Measurements from ENCODE around the gene GLRX3. TPM values are rescaled to one million over a fixed set of nuclear protein-coding genes. Genes with fewer than 3 reads are reported as not detected.

The GLRX3 gene
- total and polyA plus RNA-seq, 2 experiments from 2014 or later, result 90.9 to 133 TPM

DNA sequence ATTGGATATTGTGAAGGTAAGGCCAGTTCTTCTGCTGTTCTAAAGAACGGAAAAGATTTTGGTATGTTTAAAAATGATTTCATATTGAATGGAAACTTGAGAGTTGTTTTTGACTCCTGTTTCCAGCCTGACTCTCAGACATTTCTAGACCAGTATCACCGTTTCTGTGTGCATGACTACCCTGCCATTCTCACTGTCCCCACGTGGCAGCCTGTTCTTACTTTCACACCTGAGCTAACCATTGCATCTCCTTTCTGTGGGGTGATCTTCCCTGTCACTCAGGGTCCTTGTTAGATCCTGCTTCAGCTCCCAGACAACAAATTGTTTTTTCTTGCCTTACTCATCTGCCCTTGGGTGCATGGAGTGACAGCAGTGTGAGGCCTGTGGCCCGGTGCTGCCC, 38.9 kb downstream of the GLRX3 start:
- Histone ChIP-seq H3K9me2 (ENCODE audit: insufficient read depth) (no peaks in the 10 kb centered on the region), H3K4me2 (ENCODE audit: unreplicated experiment) (no peak overlapping the region), H3K4me1 (ENCODE audit: insufficient read depth) (no peaks in the 10 kb centered on the region), H4K20me1 (ENCODE audit: insufficient read depth) (no peaks in the 10 kb centered on the region; the same call in 1 of the 2 replicates), H3K27ac (no peak overlapping the region), H3K9ac (no peak overlapping the region), H3K79me2 (ENCODE audit: insufficient read depth) (peaks cover 26% of the 10 kb centered on the region), H3K9me3 (ENCODE audit: low read depth) (no peaks in the 10 kb centered on the region), H3K4me3 (no peak overlapping the region), H3F3A (ENCODE audit: insufficient read depth) (no peaks in the 10 kb centered on the region), H3K27me3 (replicated peaks; ENCODE audit: insufficient read depth) (no peaks in the 10 kb centered on the region), H2AFZ (no peak overlapping the region), H3K36me3 (ENCODE audit: low read depth) (peaks cover 30% of the 10 kb centered on the region)
- in situ Hi-C loops (cut with MboI), result no loop called here
- DNase-seq, result no peak
- 83 to 88% methylated on average over 4 of the region's 4 CpGs for WGBS, 2 experiments (ENCODE audit: low coverage in 1 of 2, low lambda C conversion rate in 2 of 2, missing lambda C conversion rate in 2 of 2)
- no peak for TF ChIP-seq EZH2phosphoT487 (IDR thresholded peaks at IDR 0.05; ENCODE audit: insufficient read depth, low read depth)
- no peak for TF ChIP-seq EZH2 (IDR thresholded peaks at IDR 0.05; ENCODE audit: insufficient read depth, poor library complexity, severe bottlenecking)

DNA sequence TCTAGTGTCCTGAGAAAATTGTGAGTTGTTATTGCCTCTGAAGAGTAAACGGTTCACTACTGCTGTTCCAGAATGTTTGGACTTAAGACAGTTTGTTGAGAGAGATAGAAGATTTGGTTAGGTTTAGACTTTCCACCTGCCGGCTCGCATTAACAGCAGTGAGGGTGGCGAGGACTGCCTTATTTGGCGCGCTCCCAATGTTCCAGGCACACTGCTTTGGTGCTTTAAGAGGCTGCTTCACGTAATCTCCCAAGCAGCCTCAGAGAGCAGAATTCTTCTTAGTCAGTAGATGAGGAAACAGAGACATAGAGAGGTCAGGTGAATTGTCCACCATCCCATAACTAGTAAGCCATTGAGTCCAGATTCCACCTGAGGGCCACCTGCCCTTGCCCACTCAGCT, 41.1 kb downstream of the GLRX3 start:
- Histone ChIP-seq H3K4me1 (ENCODE audit: insufficient read depth) (no peaks in the 10 kb centered on the region), H3K4me3 (no peak overlapping the region), H3K36me3 (ENCODE audit: low read depth) (peaks cover 42% of the 10 kb centered on the region), H3K9me2 (ENCODE audit: insufficient read depth) (no peaks in the 10 kb centered on the region), H3K27ac (no peak overlapping the region), H4K20me1 (ENCODE audit: insufficient read depth) (no peaks in the 10 kb centered on the region), H3F3A (ENCODE audit: insufficient read depth) (no peaks in the 10 kb centered on the region), H3K9me3 (ENCODE audit: low read depth) (no peaks in the 10 kb centered on the region), H3K9ac (no peak overlapping the region), H3K27me3 (replicated peaks; ENCODE audit: insufficient read depth) (no peaks in the 10 kb centered on the region), H3K4me2 (ENCODE audit: unreplicated experiment) (no peak overlapping the region), H2AFZ (no peak overlapping the region), H3K79me2 (ENCODE audit: insufficient read depth) (peaks cover 37% of the 10 kb centered on the region; the same call in 1 of the 2 replicates)
- DNase-seq, result no peak
- in situ Hi-C loops (cut with MboI), result no loop called here
- WGBS, 2 experiments (ENCODE audit: low coverage in 1 of 2, low lambda C conversion rate in 2 of 2, missing lambda C conversion rate in 2 of 2), result 87 to 88% methylated on average over 7 of the region's 7 CpGs
- TF ChIP-seq EZH2phosphoT487 (IDR thresholded peaks at IDR 0.05; ENCODE audit: insufficient read depth, low read depth) (no peak), EZH2 (IDR thresholded peaks at IDR 0.05; ENCODE audit: insufficient read depth, poor library complexity, severe bottlenecking) (no peak)

GRCh38 chr10:130179640-130180039, 43.4 kb downstream of the GLRX3 start:
- WGBS, 2 experiments (ENCODE audit: low coverage in 1 of 2, low lambda C conversion rate in 2 of 2, missing lambda C conversion rate in 2 of 2), result 17 to 24% methylated on average over 4 of the region's 4 CpGs
- Histone ChIP-seq H3K36me3 (ENCODE audit: low read depth) (peaks cover 61% of the 10 kb centered on the region), H3K4me2 (ENCODE audit: unreplicated experiment) (no peak overlapping the region), H3K9ac (no peak overlapping the region), H3K27me3 (replicated peaks; ENCODE audit: insufficient read depth) (no peaks in the 10 kb centered on the region), H3K4me3 (no peak overlapping the region), H3F3A (ENCODE audit: insufficient read depth) (no peaks in the 10 kb centered on the region), H4K20me1 (ENCODE audit: insufficient read depth) (no peaks in the 10 kb centered on the region), H3K9me2 (ENCODE audit: insufficient read depth) (no peaks in the 10 kb centered on the region), H2AFZ (no peak overlapping the region), H3K4me1 (ENCODE audit: insufficient read depth) (no peaks in the 10 kb centered on the region), H3K79me2 (ENCODE audit: insufficient read depth) (peaks cover 37% of the 10 kb centered on the region; the same call in 1 of the 2 replicates), H3K27ac (peak overlapping the region; percentile 13; the same call in 1 of the 2 replicates), H3K9me3 (ENCODE audit: low read depth) (no peaks in the 10 kb centered on the region)
- no peak for TF ChIP-seq EZH2 (IDR thresholded peaks at IDR 0.05; ENCODE audit: insufficient read depth, poor library complexity, severe bottlenecking)
- no peak for TF ChIP-seq EZH2phosphoT487 (IDR thresholded peaks at IDR 0.05; ENCODE audit: insufficient read depth, low read depth)
- peak; percentile 85 for DNase-seq
- in situ Hi-C loops (cut with MboI), result loop anchor here (10.0 kb wide), 1 partner anchor 1695 kb away; no protein-coding TSS in a partner anchor

GRCh38 chr10:130180416-130180815, 44.2 kb downstream of the GLRX3 start:
- H3K27me3 ChIP-seq (replicated peaks; ENCODE audit: insufficient read depth), result no peaks in the 10 kb centered on the region
- DNase-seq, result no peak
- H4K20me1 ChIP-seq (ENCODE audit: insufficient read depth), result no peaks in the 10 kb centered on the region
- peaks cover 57% of the 10 kb centered on the region for H3K36me3 ChIP-seq (ENCODE audit: low read depth)
- no peak overlapping the region for H2AFZ ChIP-seq
- no peaks in the 10 kb centered on the region for H3K9me2 ChIP-seq (ENCODE audit: insufficient read depth)
- peaks cover 33% of the 10 kb centered on the region; the same call in 1 of the 2 replicates for H3K79me2 ChIP-seq (ENCODE audit: insufficient read depth)
- H3K27ac ChIP-seq, result no peak overlapping the region
- H3K4me2 ChIP-seq (ENCODE audit: unreplicated experiment), result no peak overlapping the region
- no peaks in the 10 kb centered on the region for H3F3A ChIP-seq (ENCODE audit: insufficient read depth)
- H3K4me1 ChIP-seq (ENCODE audit: insufficient read depth), result no peaks in the 10 kb centered on the region
- TF ChIP-seq EZH2 (IDR thresholded peaks at IDR 0.05; ENCODE audit: insufficient read depth, poor library complexity, severe bottlenecking), result no peak
- TF ChIP-seq EZH2phosphoT487 (IDR thresholded peaks at IDR 0.05; ENCODE audit: insufficient read depth, low read depth), result no peak
- 100% methylated on average over 1 of the region's 1 CpG for WGBS, 2 experiments (ENCODE audit: low coverage in 1 of 2, low lambda C conversion rate in 2 of 2, missing lambda C conversion rate in 2 of 2)
- in situ Hi-C loops (cut with MboI), result loop anchor here (10.0 kb wide), 1 partner anchor 1694 kb away; no protein-coding TSS in a partner anchor
- H3K9ac ChIP-seq, result no peak overlapping the region
- H3K9me3 ChIP-seq (ENCODE audit: low read depth), result no peaks in the 10 kb centered on the region
- no peak overlapping the region for H3K4me3 ChIP-seq

All from GM23248 (cell line).